NCI-H345 treated with DMSO at 0.1 percent for 48 hours (cell line): ENCODE data around the gene SPRR1A.

Source experiments
- DNase-seq: peaks from one replicate; lab custom pipeline; 2025; ENCODE audit not compliant: unreplicated experiment; lab: John Stamatoyannopoulos, UW

Gene SPRR1A

GRCh38 chr1:152983743-152984142 lies at the start of gene SPRR1A:
Gene SPRR1A, plus strand, starts transcription at chr1:152984081. Its CDS starts 1,150 bp downstream, at chr1:152985231.
- no peak for DNase-seq

GRCh38 chr1:152940614-152941013 lies 43.3 kb upstream of the SPRR1A start:
- DNase-seq: no peak

GRCh38 chr1:152941037-152941711 lies 42.7 kb upstream of the SPRR1A start:
- DNase-seq: no peak

GRCh38 chr1:152942161-152942560 lies 41.7 kb upstream of the SPRR1A start:
- no peak for DNase-seq

GRCh38 chr1:152946248-152946647 lies 37.6 kb upstream of the SPRR1A start:
- no peak for DNase-seq

- DNase-seq: no peak
Measured at GRCh38 chr1:152946651-152947256, 37.1 kb upstream of the SPRR1A start, which contains the start of gene SPRR5. Gene SPRR5, plus strand, starts transcription at chr1:152947206. Its CDS starts 1,349 bp downstream, at chr1:152948555.

GRCh38 chr1:152951711-152952110 lies 32.2 kb upstream of the SPRR1A start:
- no peak for DNase-seq

- DNase-seq: no peak
Measured at GRCh38 chr1:152953761-152954160, 30.1 kb upstream of the SPRR1A start.

- DNase-seq: no peak
Measured at GRCh38 chr1:152954436-152954835, 29.4 kb upstream of the SPRR1A start.

GRCh38 chr1:152957561-152957960 lies 26.3 kb upstream of the SPRR1A start:
- no peak for DNase-seq

- DNase-seq: no peak
Measured at GRCh38 chr1:152959273-152959672, 24.6 kb upstream of the SPRR1A start.

GRCh38 chr1:152959801-152960451 lies 24.0 kb upstream of the SPRR1A start:
- DNase-seq: no peak

GRCh38 chr1:152960452-152961044 lies 23.3 kb upstream of the SPRR1A start:
- DNase-seq: no peak

- DNase-seq: no peak
Measured at GRCh38 chr1:152961226-152961891, 22.5 kb upstream of the SPRR1A start.

GRCh38 chr1:152962876-152963415 lies 20.9 kb upstream of the SPRR1A start:
- no peak for DNase-seq

- no peak for DNase-seq
Measured at GRCh38 chr1:152964536-152964935, 19.3 kb upstream of the SPRR1A start.

GRCh38 chr1:152965853-152966252 lies 18.0 kb upstream of the SPRR1A start:
- no peak for DNase-seq

GRCh38 chr1:152967201-152967600 lies 16.7 kb upstream of the SPRR1A start:
- no peak for DNase-seq

- no peak for DNase-seq
Measured at GRCh38 chr1:152968248-152968647, 15.6 kb upstream of the SPRR1A start.

- DNase-seq: no peak
Measured at GRCh38 chr1:152969036-152969435, 14.8 kb upstream of the SPRR1A start.

GRCh38 chr1:152970495-152970894 lies 13.4 kb upstream of the SPRR1A start, which contains the start of gene SPRR4:
Gene SPRR4, plus strand, starts transcription at chr1:152970648. Its CDS starts 1,243 bp downstream, at chr1:152971891.
- no peak for DNase-seq
